ENCODE data around the gene SETD6.

DNA sequence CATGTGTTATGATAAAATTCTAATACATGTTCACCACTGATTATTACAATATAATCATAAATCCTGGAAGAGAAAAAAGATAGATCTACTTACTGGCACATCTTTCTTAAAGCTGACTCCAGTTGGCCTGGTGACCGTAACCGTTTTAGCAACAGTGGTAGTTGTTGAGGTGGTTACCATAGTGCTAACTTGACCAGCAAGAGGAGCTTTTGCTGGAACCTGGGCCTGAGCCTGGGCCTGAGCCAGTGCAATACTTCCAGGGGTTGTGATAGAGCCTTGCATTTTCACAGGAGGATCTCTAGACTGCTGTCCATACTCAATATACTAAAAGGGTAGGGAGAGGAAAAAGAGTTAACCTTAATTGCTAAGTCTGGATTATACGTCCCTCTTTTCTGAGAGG, 36.2 kb downstream of the SETD6 start:
- TF ChIP-seq, protein P1, sequence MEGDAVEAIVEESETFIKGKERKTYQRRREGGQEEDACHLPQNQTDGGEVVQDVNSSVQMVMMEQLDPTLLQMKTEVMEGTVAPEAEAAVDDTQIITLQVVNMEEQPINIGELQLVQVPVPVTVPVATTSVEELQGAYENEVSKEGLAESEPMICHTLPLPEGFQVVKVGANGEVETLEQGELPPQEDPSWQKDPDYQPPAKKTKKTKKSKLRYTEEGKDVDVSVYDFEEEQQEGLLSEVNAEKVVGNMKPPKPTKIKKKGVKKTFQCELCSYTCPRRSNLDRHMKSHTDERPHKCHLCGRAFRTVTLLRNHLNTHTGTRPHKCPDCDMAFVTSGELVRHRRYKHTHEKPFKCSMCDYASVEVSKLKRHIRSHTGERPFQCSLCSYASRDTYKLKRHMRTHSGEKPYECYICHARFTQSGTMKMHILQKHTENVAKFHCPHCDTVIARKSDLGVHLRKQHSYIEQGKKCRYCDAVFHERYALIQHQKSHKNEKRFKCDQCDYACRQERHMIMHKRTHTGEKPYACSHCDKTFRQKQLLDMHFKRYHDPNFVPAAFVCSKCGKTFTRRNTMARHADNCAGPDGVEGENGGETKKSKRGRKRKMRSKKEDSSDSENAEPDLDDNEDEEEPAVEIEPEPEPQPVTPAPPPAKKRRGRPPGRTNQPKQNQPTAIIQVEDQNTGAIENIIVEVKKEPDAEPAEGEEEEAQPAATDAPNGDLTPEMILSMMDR (IDR thresholded peaks at IDR 0.05; ENCODE audit: control extremely low read depth in 1 of 3, insufficient read depth in 1 of 3, low read depth in 1 of 3, low read length in 3 of 3), result no peak
- TF ChIP-seq ASH2L (IDR thresholded peaks at IDR 0.05; ENCODE audit: low read length) (no peak), RAD21 (IDR thresholded peaks at IDR 0.05 in 1 of 2, conservative IDR thresholded peaks at IDR 0.05 in 1 of 2; ENCODE audit: low read depth in 2 of 2, low read length in 2 of 2) (no peak), EP300 (IDR thresholded peaks at IDR 0.05; ENCODE audit: borderline replicate concordance in 1 of 2, low read depth in 2 of 2, low read length in 2 of 2) (no peak), ZNF274 (IDR thresholded peaks at IDR 0.05; ENCODE audit: borderline replicate concordance, extremely low read depth, low read length) (no peak), POLR2A (IDR thresholded peaks at IDR 0.05; ENCODE audit: control extremely low read depth in 1 of 2, low read depth in 2 of 2, low read length in 2 of 2) (no peak), POLR2AphosphoS5 (IDR thresholded peaks at IDR 0.05; ENCODE audit: low read depth, low read length) (no peak)
